Measurements from ENCODE around the gene DNAJC13. TPM values are rescaled to one million over a fixed set of nuclear protein-coding genes. Genes with fewer than 3 reads are reported as not detected.

The DNAJC13 gene
- total RNA-seq, 1 donor, result 116 TPM

GRCh38 chr3:132405609-132406299, 11.5 kb upstream of the DNAJC13 start:
- Histone ChIP-seq H4K20me1 (ENCODE audit: insufficient read depth, low read length) (no peaks in the 10 kb centered on the region), H3K79me2 (ENCODE audit: insufficient read depth, low read length) (no peaks in the 10 kb centered on the region), H2AFZ (ENCODE audit: low read length) (no peak overlapping the region), H3K27me3 (ENCODE audit: insufficient read depth, low read length) (peaks cover 20% of the 10 kb centered on the region), H3K9me3 (ENCODE audit: low read depth, low read length) (no peaks in the 10 kb centered on the region), H3K4me3 (ENCODE audit: insufficient read depth, low read length) (no peak overlapping the region), H3K4me1 (ENCODE audit: insufficient read depth, low read length) (no peaks in the 10 kb centered on the region), H3K4me2 (ENCODE audit: insufficient read depth, low read length) (no peak overlapping the region), H3K36me3 (ENCODE audit: insufficient read depth, low read length) (no peaks in the 10 kb centered on the region), H3K27ac (ENCODE audit: low read depth, low read length) (no peak overlapping the region)
- no peak for TF ChIP-seq CTCF (IDR thresholded peaks at IDR 0.05; ENCODE audit: extremely low read depth, low read depth, low read length)
- DNase-seq (ENCODE audit: insufficient read length, low spot score, missing footprints), result no peak

DNA sequence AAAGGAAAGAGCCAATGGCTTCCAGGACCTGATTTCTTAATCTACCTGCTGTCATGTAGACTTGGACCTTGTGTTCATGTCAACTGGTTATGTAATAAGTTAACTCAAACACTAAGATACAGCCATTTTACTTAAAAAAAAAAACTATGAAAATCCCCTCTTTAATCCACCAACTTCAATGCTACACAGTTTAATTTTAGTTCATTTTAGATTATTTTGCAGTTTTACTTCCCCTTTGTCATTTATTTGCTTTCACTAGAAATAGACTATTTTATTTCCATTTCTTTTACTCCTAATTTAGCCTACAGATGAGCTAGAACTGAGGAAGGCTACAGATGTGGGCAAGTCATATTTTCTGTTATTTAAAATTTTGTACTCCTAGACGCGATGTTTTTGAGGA, 10.7 kb upstream of the DNAJC13 start:
- H3K27ac ChIP-seq (ENCODE audit: low read depth, low read length), result no peak overlapping the region
- H3K9me3 ChIP-seq (ENCODE audit: low read depth, low read length), result no peaks in the 10 kb centered on the region
- H2AFZ ChIP-seq (ENCODE audit: low read length), result no peak overlapping the region
- no peaks in the 10 kb centered on the region for H3K36me3 ChIP-seq (ENCODE audit: insufficient read depth, low read length)
- DNase-seq (ENCODE audit: insufficient read length, low spot score, missing footprints), result no peak
- no peak for TF ChIP-seq CTCF (IDR thresholded peaks at IDR 0.05; ENCODE audit: extremely low read depth, low read depth, low read length)
- no peaks in the 10 kb centered on the region for H3K79me2 ChIP-seq (ENCODE audit: insufficient read depth, low read length)
- no peaks in the 10 kb centered on the region for H4K20me1 ChIP-seq (ENCODE audit: insufficient read depth, low read length)
- no peak overlapping the region for H3K4me3 ChIP-seq (ENCODE audit: insufficient read depth, low read length)
- H3K27me3 ChIP-seq (ENCODE audit: insufficient read depth, low read length), result peaks cover 20% of the 10 kb centered on the region
- H3K4me2 ChIP-seq (ENCODE audit: insufficient read depth, low read length), result no peak overlapping the region
- no peaks in the 10 kb centered on the region for H3K4me1 ChIP-seq (ENCODE audit: insufficient read depth, low read length)

DNA sequence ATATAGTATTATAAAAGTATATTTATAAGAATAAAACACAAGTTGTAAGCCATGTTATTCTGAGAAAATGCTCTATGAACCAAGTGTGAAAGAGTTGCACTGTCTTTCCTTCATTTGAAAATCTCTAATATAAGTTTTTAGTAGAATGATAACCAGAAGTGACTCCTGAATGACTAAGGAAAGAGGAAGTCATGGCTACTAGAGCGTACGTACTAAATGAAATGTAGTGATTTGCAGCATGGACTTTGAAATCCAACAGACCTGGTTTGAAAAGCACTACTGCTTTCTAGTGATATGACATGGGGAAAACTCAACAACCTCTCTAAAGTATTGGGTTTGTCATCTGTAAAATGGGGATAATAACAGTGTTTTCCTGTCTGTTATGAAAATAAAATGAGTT, 10.3 kb upstream of the DNAJC13 start:
- Histone ChIP-seq H3K36me3 (ENCODE audit: insufficient read depth, low read length) (no peaks in the 10 kb centered on the region), H4K20me1 (ENCODE audit: insufficient read depth, low read length) (no peaks in the 10 kb centered on the region), H3K27ac (ENCODE audit: low read depth, low read length) (no peak overlapping the region), H3K9me3 (ENCODE audit: low read depth, low read length) (no peaks in the 10 kb centered on the region), H3K4me3 (ENCODE audit: insufficient read depth, low read length) (no peak overlapping the region), H3K27me3 (ENCODE audit: insufficient read depth, low read length) (peaks cover 22% of the 10 kb centered on the region), H2AFZ (ENCODE audit: low read length) (no peak overlapping the region), H3K4me1 (ENCODE audit: insufficient read depth, low read length) (no peaks in the 10 kb centered on the region), H3K4me2 (ENCODE audit: insufficient read depth, low read length) (no peak overlapping the region), H3K79me2 (ENCODE audit: insufficient read depth, low read length) (no peaks in the 10 kb centered on the region)
- DNase-seq (ENCODE audit: insufficient read length, low spot score, missing footprints), result no peak
- TF ChIP-seq CTCF (IDR thresholded peaks at IDR 0.05; ENCODE audit: extremely low read depth, low read depth, low read length), result no peak

DNA sequence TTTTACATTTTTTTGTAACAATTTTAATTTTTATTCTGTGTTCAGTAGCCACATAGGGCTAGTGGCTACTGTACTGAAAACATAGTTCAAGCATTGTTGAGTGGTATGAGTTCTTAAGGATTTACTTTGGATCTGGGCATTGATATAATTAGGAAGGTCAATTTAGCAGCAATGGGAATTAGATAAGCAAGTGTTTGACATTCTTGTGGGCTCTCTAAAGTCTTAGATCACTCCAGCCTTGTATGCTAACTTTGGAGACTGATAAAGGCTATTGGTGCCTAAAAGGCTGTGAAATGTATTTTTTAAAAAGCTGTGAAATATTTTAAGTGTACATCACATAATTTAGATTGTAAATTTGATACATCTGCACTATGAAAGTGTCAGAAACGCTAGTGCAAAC, 2.5 kb upstream of the DNAJC13 start:
- H3K4me3 ChIP-seq (ENCODE audit: insufficient read depth, low read length), result no peak overlapping the region
- no peak overlapping the region for H2AFZ ChIP-seq (ENCODE audit: low read length)
- no peak for DNase-seq (ENCODE audit: insufficient read length, low spot score, missing footprints)
- peaks cover 2% of the 10 kb centered on the region for H4K20me1 ChIP-seq (ENCODE audit: insufficient read depth, low read length)
- no peaks in the 10 kb centered on the region for H3K9me3 ChIP-seq (ENCODE audit: low read depth, low read length)
- H3K27ac ChIP-seq (ENCODE audit: low read depth, low read length), result no peak overlapping the region
- no peaks in the 10 kb centered on the region for H3K36me3 ChIP-seq (ENCODE audit: insufficient read depth, low read length)
- H3K79me2 ChIP-seq (ENCODE audit: insufficient read depth, low read length), result peaks cover 23% of the 10 kb centered on the region
- peaks cover 7% of the 10 kb centered on the region for H3K27me3 ChIP-seq (ENCODE audit: insufficient read depth, low read length)
- H3K4me2 ChIP-seq (ENCODE audit: insufficient read depth, low read length), result no peak overlapping the region
- TF ChIP-seq CTCF (IDR thresholded peaks at IDR 0.05; ENCODE audit: extremely low read depth, low read depth, low read length), result no peak
- H3K4me1 ChIP-seq (ENCODE audit: insufficient read depth, low read length), result peaks cover 11% of the 10 kb centered on the region

All from osteoblast (primary cell).